Fibroblast of lung (primary cell): ENCODE results near the gene ZNF888.
"Not testable (repeated sequence)": the region's sequence is repeated elsewhere in the genome, so short reads cannot be mapped to it uniquely, and the experiment has no call there.

Experiments used
- EZH2 ChIP-seq: IDR thresholded peaks from 2 replicates; pipeline ENCODE4 v1.5.1; 2012; ENCODE audit warnings: low read length, control low read depth, mild to moderate bottlenecking; ENCODE audit errors: missing control alignments
- TF ChIP-seq, protein P1 (sequence below), 2 donors: IDR thresholded peaks in 1 of 2; conservative IDR thresholded peaks in 1 of 2; 1 replicate in 1 of 2; 2 replicates in 1 of 2; pipeline ENCODE4 v1.5.1; 2011 to 2012; ENCODE audit warnings: low read length in 2 of 2, control low read depth in 1 of 2, inconsistent platforms in 1 of 2, low read depth in 1 of 2, mild to moderate bottlenecking in 1 of 2

DNA sequence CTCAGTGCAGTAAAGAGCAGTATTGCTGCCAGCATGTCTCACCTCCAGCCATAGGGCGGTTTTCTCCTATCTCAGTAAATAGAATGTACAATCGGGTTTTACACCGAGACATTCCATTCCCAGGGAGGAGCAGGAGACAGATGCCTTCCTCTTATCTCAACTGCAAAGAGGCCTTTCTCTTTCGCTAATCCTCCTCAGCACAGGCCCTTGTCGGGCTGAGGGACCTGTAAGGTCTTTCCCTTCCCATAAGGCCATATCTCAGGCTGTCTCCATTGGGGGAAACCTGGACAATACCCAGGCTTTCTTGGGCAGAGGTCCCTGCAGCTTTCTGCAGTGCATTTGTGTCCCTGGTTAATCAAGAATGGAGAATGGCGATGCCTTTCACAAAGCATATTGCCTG lies 50.2 kb downstream of the ZNF888 start:
- TF ChIP-seq, protein P1, sequence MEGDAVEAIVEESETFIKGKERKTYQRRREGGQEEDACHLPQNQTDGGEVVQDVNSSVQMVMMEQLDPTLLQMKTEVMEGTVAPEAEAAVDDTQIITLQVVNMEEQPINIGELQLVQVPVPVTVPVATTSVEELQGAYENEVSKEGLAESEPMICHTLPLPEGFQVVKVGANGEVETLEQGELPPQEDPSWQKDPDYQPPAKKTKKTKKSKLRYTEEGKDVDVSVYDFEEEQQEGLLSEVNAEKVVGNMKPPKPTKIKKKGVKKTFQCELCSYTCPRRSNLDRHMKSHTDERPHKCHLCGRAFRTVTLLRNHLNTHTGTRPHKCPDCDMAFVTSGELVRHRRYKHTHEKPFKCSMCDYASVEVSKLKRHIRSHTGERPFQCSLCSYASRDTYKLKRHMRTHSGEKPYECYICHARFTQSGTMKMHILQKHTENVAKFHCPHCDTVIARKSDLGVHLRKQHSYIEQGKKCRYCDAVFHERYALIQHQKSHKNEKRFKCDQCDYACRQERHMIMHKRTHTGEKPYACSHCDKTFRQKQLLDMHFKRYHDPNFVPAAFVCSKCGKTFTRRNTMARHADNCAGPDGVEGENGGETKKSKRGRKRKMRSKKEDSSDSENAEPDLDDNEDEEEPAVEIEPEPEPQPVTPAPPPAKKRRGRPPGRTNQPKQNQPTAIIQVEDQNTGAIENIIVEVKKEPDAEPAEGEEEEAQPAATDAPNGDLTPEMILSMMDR (conservative IDR thresholded peaks at IDR 0.05 in 1 of 2, IDR thresholded peaks at IDR 0.05 in 1 of 2; ENCODE audit: low read depth in 1 of 2, low read length in 2 of 2): not testable (repeated sequence)
- not testable (repeated sequence) for TF ChIP-seq EZH2
